H1 (cell line): Measurements from ENCODE around the gene NLN. TPM values are rescaled to one million over a fixed set of nuclear protein-coding genes. Genes with fewer than 3 reads are reported as not detected.

Source experiments
- CTCF ChIA-PET: fragments of 300-600 bp; sonication (Branson Sonifier 250); formaldehyde crosslinking; loops from one replicate; lab custom pipeline; 2021; ENCODE audit not compliant: partially characterized antibody; lab: Charles Lee
- POLR2A ChIA-PET: fragments of 300-600 bp; sonication (Branson Sonifier 250); formaldehyde crosslinking; loops from one replicate; lab custom pipeline; 2021; ENCODE audit warnings: inconsistent platforms; ENCODE audit not compliant: partially characterized antibody; lab: Charles Lee
- DNase-seq, 2 experiments: peaks; one replicate each; pipeline versions ENCODE4 v3.0.0 to v3.0.0-alpha.2; 2010 to 2022; ENCODE audit warnings: low spot score in 2 of 2, low read depth in 1 of 2, mixed read lengths in 1 of 2
- FAIRE-seq: peaks from 2 replicates; lab custom pipeline; 2011; peaks lifted over from hg19 to GRCh38; lab: Jason Lieb, UNC
- H2AFZ ChIP-seq: 2 replicates; pipeline ENCODE4 v1.8.1; 2012; ENCODE audit warnings: low read length, inconsistent platforms
- H2AK5ac ChIP-seq: 2 replicates; pipeline ENCODE4 v1.6.1; 2013; ENCODE audit warnings: low read depth, low read length
- H2BK120ac ChIP-seq: replicated peaks from 2 replicates; pipeline ENCODE3; 2013; ENCODE audit warnings: low read depth, low read length, inconsistent platforms
- H2BK12ac ChIP-seq: 2 replicates; pipeline ENCODE4 v1.6.1; 2013; ENCODE audit warnings: low read depth, low read length
- H2BK15ac ChIP-seq: 2 replicates; pipeline ENCODE4 v1.6.1; 2013; ENCODE audit warnings: low read length
- H2BK20ac ChIP-seq: 2 replicates; pipeline ENCODE4 v1.6.1; 2013; ENCODE audit warnings: low read length
- H2BK5ac ChIP-seq: 2 replicates; pipeline ENCODE4 v1.6.1; 2013; ENCODE audit warnings: low read depth, low read length
- H3K14ac ChIP-seq: 2 replicates; pipeline ENCODE4 v1.6.1; 2013; ENCODE audit warnings: inconsistent platforms; ENCODE audit not compliant: insufficient read length
- H3K18ac ChIP-seq: 2 replicates; pipeline ENCODE4 v1.6.1; 2013; ENCODE audit warnings: low read length; ENCODE audit errors: extremely low read depth
- H3K23ac ChIP-seq: 2 replicates; pipeline ENCODE4 v1.6.1; 2013; ENCODE audit warnings: inconsistent platforms; ENCODE audit not compliant: insufficient read length
- H3K23me2 ChIP-seq: 2 replicates; pipeline ENCODE4 v1.6.1; 2013; ENCODE audit warnings: low read depth, low read length
- H3K27ac ChIP-seq: 2 replicates; pipeline ENCODE4 v1.6.1; 2011; ENCODE audit warnings: low read depth, low read length, inconsistent platforms
- H3K27me3 ChIP-seq, 4 experiments: replicated peaks in 1 of 4; 1 replicate in 1 of 4; 2 replicates in 3 of 4; pipeline versions ENCODE4 v1.6.1 to v1.8.1; 2011 to 2013; ENCODE audit warnings: low read length in 3 of 4, mild to moderate bottlenecking in 3 of 4, inconsistent platforms in 2 of 4, mixed read lengths in 2 of 4, moderate library complexity in 1 of 4; ENCODE audit not compliant: control insufficient read depth in 3 of 4, insufficient read depth in 3 of 4; ENCODE audit errors: extremely low read depth in 1 of 4
- H3K36me3 ChIP-seq, 4 experiments: 2 replicates each; pipeline versions ENCODE4 v1.6.1 to v1.8.1; 2011 to 2013; ENCODE audit warnings: mild to moderate bottlenecking in 4 of 4, low read length in 3 of 4, moderate library complexity in 2 of 4, control low read depth in 1 of 4, inconsistent platforms in 1 of 4; ENCODE audit not compliant: insufficient read depth in 4 of 4, control insufficient read depth in 2 of 4
- H3K4ac ChIP-seq: replicated peaks from 2 replicates; pipeline ENCODE3; 2013; ENCODE audit warnings: low read length, low read depth, mixed read lengths, inconsistent platforms; ENCODE audit not compliant: insufficient read length
- H3K4me1 ChIP-seq, 4 experiments: replicated peaks in 1 of 4; 1 replicate in 1 of 4; 2 replicates in 3 of 4; pipeline versions ENCODE4 v1.6.1 to v1.8.1; 2011 to 2013; ENCODE audit warnings: low read length in 3 of 4, inconsistent platforms in 2 of 4, mixed read lengths in 1 of 4; ENCODE audit not compliant: insufficient read depth in 4 of 4, control insufficient read depth in 3 of 4
- H3K4me2 ChIP-seq, 2 experiments: 2 replicates each; pipeline versions ENCODE4 v1.6.1 to v1.8.1; 2011 to 2013; ENCODE audit warnings: low read depth in 2 of 2, low read length in 2 of 2, control low read depth in 1 of 2, inconsistent platforms in 1 of 2, mild to moderate bottlenecking in 1 of 2; ENCODE audit not compliant: insufficient read depth in 1 of 2
- H3K4me3 ChIP-seq, 4 experiments: fragments of 200-600, 300-600 bp in 1 of 4; sonication (generic), shearing (Covaris generic), sonication (Bioruptor Twin) in 1 of 4; 2 replicates each; pipeline versions ENCODE4 v1.5.1 to v1.8.1; 2011 to 2016; ENCODE audit warnings: low read length in 4 of 4, low read depth in 3 of 4, control low read depth in 2 of 4, inconsistent platforms in 2 of 4, mild to moderate bottlenecking in 2 of 4, mixed read lengths in 1 of 4, moderate library complexity in 1 of 4; ENCODE audit not compliant: insufficient read depth in 2 of 4; ENCODE audit errors: extremely low read depth in 1 of 4
- H3K56ac ChIP-seq: replicated peaks from 2 replicates; pipeline ENCODE3; 2013; ENCODE audit warnings: low read depth, mild to moderate bottlenecking, mixed read lengths, low read length, inconsistent platforms; ENCODE audit not compliant: insufficient read length
- H3K79me1 ChIP-seq: 2 replicates; pipeline ENCODE4 v1.6.1; 2013; ENCODE audit warnings: low read depth, low read length, control low read depth
- H3K79me2 ChIP-seq, 2 experiments: 2 replicates each; pipeline versions ENCODE4 v1.6.1 to v1.8.1; 2012 to 2013; ENCODE audit warnings: low read length in 2 of 2, mild to moderate bottlenecking in 2 of 2, inconsistent platforms in 1 of 2; ENCODE audit not compliant: insufficient read depth in 2 of 2, control insufficient read depth in 1 of 2
- H3K9ac ChIP-seq, 4 experiments: replicated peaks in 1 of 4; 1 replicate in 1 of 4; 2 replicates in 3 of 4; pipeline versions ENCODE4 v1.6.1 to v1.8.1; 2011 to 2013; ENCODE audit warnings: low read depth in 3 of 4, low read length in 3 of 4, control low read depth in 2 of 4, mild to moderate bottlenecking in 2 of 4, moderate library complexity in 2 of 4, inconsistent platforms in 1 of 4; ENCODE audit errors: extremely low read depth in 1 of 4
- H3K9me3 ChIP-seq, 2 experiments: 2 replicates each; pipeline versions ENCODE4 v1.6.1 to v1.8.1; 2012 to 2013; ENCODE audit warnings: mild to moderate bottlenecking in 2 of 2, moderate library complexity in 2 of 2, control low read depth in 1 of 2, inconsistent platforms in 1 of 2, low read depth in 1 of 2, low read length in 1 of 2, mixed read lengths in 1 of 2; ENCODE audit not compliant: insufficient read depth in 2 of 2
- H4K20me1 ChIP-seq, 2 experiments: replicated peaks in 1 of 2; 2 replicates each; pipeline versions ENCODE3 to v1.8.1; 2011 to 2013; ENCODE audit warnings: inconsistent platforms in 2 of 2, low read length in 2 of 2, mild to moderate bottlenecking in 1 of 2; ENCODE audit not compliant: insufficient read depth in 2 of 2, control insufficient read depth in 1 of 2
- H4K5ac ChIP-seq: 2 replicates; pipeline ENCODE4 v1.6.1; 2013; ENCODE audit warnings: low read length, low read depth, mixed read lengths, inconsistent platforms; ENCODE audit not compliant: insufficient read length
- H4K8ac ChIP-seq: 2 replicates; pipeline ENCODE4 v1.8.0; 2013; ENCODE audit warnings: mild to moderate bottlenecking, moderate library complexity, low read length, inconsistent platforms; ENCODE audit not compliant: insufficient read depth; ENCODE audit errors: extremely low read depth
- H4K91ac ChIP-seq: replicated peaks from 2 replicates; pipeline ENCODE3; 2013; ENCODE audit warnings: low read length, mixed read lengths, inconsistent platforms; ENCODE audit not compliant: insufficient read length
- BRCA1 ChIP-seq: IDR thresholded peaks from 2 replicates; pipeline ENCODE4 v1.6.1; 2012; ENCODE audit warnings: low read depth, low read length, improper control_type of control experiment
- CTBP2 ChIP-seq: IDR thresholded peaks from 2 replicates; pipeline ENCODE4 v1.7.0; 2011; ENCODE audit warnings: borderline replicate concordance, mild to moderate bottlenecking, moderate library complexity, mixed read lengths, low read length; ENCODE audit not compliant: insufficient read depth, insufficient read length
- HDAC6 ChIP-seq: IDR thresholded peaks from one replicate; pipeline ENCODE4 v1.7.1; 2012; ENCODE audit warnings: low read depth, mild to moderate bottlenecking, inconsistent platforms, low read length, moderate library complexity
- KDM5A ChIP-seq: fragments of 200-600 bp; IDR thresholded peaks from 2 replicates; pipeline ENCODE4 v1.7.1; 2012; ENCODE audit warnings: mild to moderate bottlenecking, low read length, inconsistent platforms, mixed read lengths
- RBBP5 ChIP-seq: IDR thresholded peaks from 2 replicates; pipeline ENCODE4 v1.7.1; 2012; ENCODE audit warnings: low read depth, mild to moderate bottlenecking, inconsistent platforms, low read length, moderate library complexity, borderline replicate concordance
- RFX5 ChIP-seq: IDR thresholded peaks from 2 replicates; pipeline ENCODE4 v1.6.1; 2011; ENCODE audit warnings: low read depth, low read length, improper control_type of control experiment, borderline replicate concordance
- RXRA ChIP-seq: IDR thresholded peaks from 2 replicates; pipeline ENCODE4 v1.6.1; 2011; ENCODE audit warnings: low read depth, mild to moderate bottlenecking, low read length, moderate library complexity; ENCODE audit not compliant: insufficient read depth
- SIRT6 ChIP-seq: IDR thresholded peaks from one replicate; pipeline ENCODE4 v1.7.1; 2012; ENCODE audit warnings: low read length, inconsistent platforms
- TAF7 ChIP-seq: optimal IDR thresholded peaks from 2 replicates; pipeline ENCODE3; 2011; ENCODE audit warnings: low read depth, mild to moderate bottlenecking, inconsistent platforms, low read length, moderate library complexity, borderline replicate concordance
- WGBS, 2 experiments: shearing (Covaris generic) in 1 of 2; methylation state at CpG; one replicate each; pipeline versions ENCODE4 v1.1.6 to v1.1.7; 2013 to 2015; ENCODE audit warnings: low lambda C conversion rate in 2 of 2, mixed read lengths in 2 of 2, inconsistent platforms in 1 of 2, low coverage in 1 of 2, missing lambda C conversion rate in 1 of 2; ENCODE audit not compliant: insufficient replicate concordance in 2 of 2, insufficient coverage in 1 of 2, insufficient read length in 1 of 2; ENCODE audit errors: extremely low coverage in 1 of 2, missing lambda C conversion rate in 1 of 2; 5-methylcytosine and 5-hydroxymethylcytosine counted together
- polyA plus RNA-seq, 7 experiments: library from polyadenylated mRNA; depleted of rRNA in 3 of 7; stranded (reverse) in 5 of 7; unstranded in 2 of 7; fragments of >200 nt in 5 of 7; fragments of 200-250 nt in 2 of 7; gene quantifications; 1 replicate in 5 of 7; 2 replicates in 1 of 7; 4 replicates in 1 of 7; pipeline versions ENCODE4 v1.2.1 to v1.2.3, GENCODE V29; 2011 to 2013; ENCODE audit warnings: missing spikeins in 2 of 7, mixed read lengths in 2 of 7
- total RNA-seq: library from RNA; stranded (reverse); fragmentation: NEBNext Ultra II Directional; extraction: Animal tissue kit (Norgen Biotek cat#: 25700); gene quantifications from 2 replicates; pipeline ENCODE4 v1.2.1, GENCODE V29; 2021

Gene NLN
- total and polyA plus RNA-seq, 2 of the 8 experiments (the other 6 are each of a cell fraction or from before 2014, with no cell fraction given), result 46.7 to 192 TPM

- no peak overlapping the region for H4K8ac ChIP-seq
- H3K4me3 ChIP-seq, result no peak overlapping the region
- POLR2A ChIA-PET, result interaction anchor here (0.6 kb wide), 1 partner anchor 13 kb away, joined by 3 read pairs; no protein-coding TSS in a partner anchor
- no peak for TF ChIP-seq BRCA1
- TF ChIP-seq SIRT6, result no peak
- TF ChIP-seq TAF7, result no peak
- no peak for TF ChIP-seq KDM5A
- no peak for TF ChIP-seq CTBP2
- no peak for TF ChIP-seq RFX5
- no peak for TF ChIP-seq RXRA
- no peak for TF ChIP-seq RBBP5
- no peak for TF ChIP-seq HDAC6
- TF ChIP-seq, all 59 proteins: peak for 0
- Histone ChIP-seq H3K23me2 (no peaks in the 10 kb centered on the region), H3K79me2 (no peaks in the 10 kb centered on the region), H2AFZ (no peak overlapping the region), H3K4ac (no peak overlapping the region), H4K5ac (no peak overlapping the region), H3K9me3 (no peaks in the 10 kb centered on the region), H3K18ac (no peak overlapping the region), H3K79me1 (no peaks in the 10 kb centered on the region), H3K23ac (no peak overlapping the region), H2BK15ac (no peak overlapping the region), H3K14ac (no peak overlapping the region), H2BK120ac (no peak overlapping the region), H3K56ac (no peak overlapping the region), H3K9ac (no peak overlapping the region), H2BK20ac (no peak overlapping the region), H3K27me3 (no peaks in the 10 kb centered on the region), H4K20me1 (no peaks in the 10 kb centered on the region), H2BK5ac (no peak overlapping the region), H3K36me3 (no peaks in the 10 kb centered on the region), H2BK12ac (no peak overlapping the region), H3K27ac (no peak overlapping the region), H2AK5ac (no peak overlapping the region), H3K4me2 (no peak overlapping the region), H4K91ac (no peak overlapping the region), H3K4me1 (no peaks in the 10 kb centered on the region)
- no peak for DNase-seq
- CTCF ChIA-PET, result no interaction called here
- WGBS, 2 experiments, result 88% methylated on average over 3 of the region's 3 CpGs; no CpG with 5 or more reads in 1 of the 2 experiments
- no peak for FAIRE-seq
Measured at GRCh38 chr5:65861830-65862241, 139.8 kb downstream of the NLN start.
